Measurements from ENCODE around the gene ZNF784. TPM values are rescaled to one million over a fixed set of nuclear protein-coding genes. Genes with fewer than 3 reads are reported as not detected.

Gene ZNF784
- total and polyA plus RNA-seq, 2 of the 13 experiments (the other 11 are each of a cell fraction or from before 2014, with no cell fraction given), result 4.1 to 4.2 TPM

- TF ChIP-seq LRRFIP1 (CRISPR knock-in tag; conservative IDR thresholded peaks at IDR 0.05) (no peak), SMC3 (IDR thresholded peaks at IDR 0.05; ENCODE audit: low read length) (no peak), ZNF431 (CRISPR knock-in tag; IDR thresholded peaks at IDR 0.05; ENCODE audit: borderline replicate concordance, low read depth) (peak; percentile 85), SNAPC2 (CRISPR knock-in tag; IDR thresholded peaks at IDR 0.05) (no peak), NFKB2 (CRISPR knock-in tag; IDR thresholded peaks at IDR 0.05; ENCODE audit: borderline replicate concordance) (peak; percentile 2; the same call in 1 of the 2 replicates), ZNF557 (CRISPR knock-in tag; IDR thresholded peaks at IDR 0.05) (no peak), ELF3 (CRISPR knock-in tag; IDR thresholded peaks at IDR 0.05) (no peak), KDM5A (IDR thresholded peaks at IDR 0.05; ENCODE audit: borderline replicate concordance, low read length) (peak; percentile 94), ZNF317 (CRISPR knock-in tag; IDR thresholded peaks at IDR 0.05) (no peak), MTA1 (CRISPR knock-in tag; IDR thresholded peaks at IDR 0.05; ENCODE audit: borderline replicate concordance) (no peak)
- TF ChIP-seq, protein P1, sequence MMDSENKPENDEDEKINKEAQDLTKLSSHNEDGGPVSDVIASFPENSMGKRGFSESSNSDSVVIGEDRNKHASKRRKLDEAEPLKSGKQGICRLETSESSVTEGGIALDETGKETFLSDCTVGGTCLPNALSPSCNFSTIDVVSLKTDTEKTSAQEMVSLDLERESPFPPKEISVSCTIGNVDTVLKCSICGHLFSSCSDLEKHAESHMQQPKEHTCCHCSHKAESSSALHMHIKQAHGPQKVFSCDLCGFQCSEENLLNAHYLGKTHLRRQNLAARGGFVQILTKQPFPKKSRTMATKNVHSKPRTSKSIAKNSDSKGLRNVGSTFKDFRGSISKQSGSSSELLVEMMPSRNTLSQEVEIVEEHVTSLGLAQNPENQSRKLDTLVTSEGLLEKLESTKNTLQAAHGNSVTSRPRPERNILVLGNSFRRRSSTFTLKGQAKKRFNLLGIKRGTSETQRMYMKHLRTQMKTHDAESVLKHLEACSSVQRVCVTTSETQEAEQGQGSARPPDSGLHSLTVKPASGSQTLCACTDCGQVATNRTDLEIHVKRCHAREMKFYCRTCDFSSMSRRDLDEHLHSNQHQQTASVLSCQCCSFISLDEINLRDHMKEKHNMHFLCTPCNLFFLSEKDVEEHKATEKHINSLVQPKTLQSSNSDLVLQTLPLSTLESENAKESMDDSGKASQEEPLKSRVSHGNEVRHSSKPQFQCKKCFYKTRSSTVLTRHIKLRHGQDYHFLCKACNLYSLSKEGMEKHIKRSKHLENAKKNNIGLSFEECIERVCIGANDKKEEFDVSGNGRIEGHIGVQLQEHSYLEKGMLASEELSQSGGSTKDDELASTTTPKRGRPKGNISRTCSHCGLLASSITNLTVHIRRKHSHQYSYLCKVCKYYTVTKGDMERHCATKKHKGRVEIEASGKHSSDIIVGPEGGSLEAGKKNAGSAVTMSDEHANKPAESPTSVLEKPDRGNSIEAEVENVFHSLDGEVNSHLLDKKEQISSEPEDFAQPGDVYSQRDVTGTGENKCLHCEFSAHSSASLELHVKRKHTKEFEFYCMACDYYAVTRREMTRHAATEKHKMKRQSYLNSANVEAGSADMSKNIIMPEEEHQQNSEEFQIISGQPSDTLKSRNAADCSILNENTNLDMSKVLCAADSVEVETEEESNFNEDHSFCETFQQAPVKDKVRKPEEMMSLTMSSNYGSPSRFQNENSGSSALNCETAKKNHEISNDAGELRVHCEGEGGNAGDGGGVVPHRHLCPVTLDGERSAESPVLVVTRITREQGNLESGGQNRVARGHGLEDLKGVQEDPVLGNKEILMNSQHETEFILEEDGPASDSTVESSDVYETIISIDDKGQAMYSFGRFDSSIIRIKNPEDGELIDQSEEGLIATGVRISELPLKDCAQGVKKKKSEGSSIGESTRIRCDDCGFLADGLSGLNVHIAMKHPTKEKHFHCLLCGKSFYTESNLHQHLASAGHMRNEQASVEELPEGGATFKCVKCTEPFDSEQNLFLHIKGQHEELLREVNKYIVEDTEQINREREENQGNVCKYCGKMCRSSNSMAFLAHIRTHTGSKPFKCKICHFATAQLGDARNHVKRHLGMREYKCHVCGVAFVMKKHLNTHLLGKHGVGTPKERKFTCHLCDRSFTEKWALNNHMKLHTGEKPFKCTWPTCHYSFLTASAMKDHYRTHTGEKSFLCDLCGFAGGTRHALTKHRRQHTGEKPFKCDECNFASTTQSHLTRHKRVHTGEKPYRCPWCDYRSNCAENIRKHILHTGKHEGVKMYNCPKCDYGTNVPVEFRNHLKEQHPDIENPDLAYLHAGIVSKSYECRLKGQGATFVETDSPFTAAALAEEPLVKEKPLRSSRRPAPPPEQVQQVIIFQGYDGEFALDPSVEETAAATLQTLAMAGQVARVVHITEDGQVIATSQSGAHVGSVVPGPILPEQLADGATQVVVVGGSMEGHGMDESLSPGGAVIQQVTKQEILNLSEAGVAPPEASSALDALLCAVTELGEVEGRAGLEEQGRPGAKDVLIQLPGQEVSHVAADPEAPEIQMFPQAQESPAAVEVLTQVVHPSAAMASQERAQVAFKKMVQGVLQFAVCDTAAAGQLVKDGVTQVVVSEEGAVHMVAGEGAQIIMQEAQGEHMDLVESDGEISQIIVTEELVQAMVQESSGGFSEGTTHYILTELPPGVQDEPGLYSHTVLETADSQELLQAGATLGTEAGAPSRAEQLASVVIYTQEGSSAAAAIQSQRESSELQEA (CRISPR knock-in tag; IDR thresholded peaks at IDR 0.05; ENCODE audit: not compliant biosample characterization), result no peak
- TF ChIP-seq, protein P2, sequence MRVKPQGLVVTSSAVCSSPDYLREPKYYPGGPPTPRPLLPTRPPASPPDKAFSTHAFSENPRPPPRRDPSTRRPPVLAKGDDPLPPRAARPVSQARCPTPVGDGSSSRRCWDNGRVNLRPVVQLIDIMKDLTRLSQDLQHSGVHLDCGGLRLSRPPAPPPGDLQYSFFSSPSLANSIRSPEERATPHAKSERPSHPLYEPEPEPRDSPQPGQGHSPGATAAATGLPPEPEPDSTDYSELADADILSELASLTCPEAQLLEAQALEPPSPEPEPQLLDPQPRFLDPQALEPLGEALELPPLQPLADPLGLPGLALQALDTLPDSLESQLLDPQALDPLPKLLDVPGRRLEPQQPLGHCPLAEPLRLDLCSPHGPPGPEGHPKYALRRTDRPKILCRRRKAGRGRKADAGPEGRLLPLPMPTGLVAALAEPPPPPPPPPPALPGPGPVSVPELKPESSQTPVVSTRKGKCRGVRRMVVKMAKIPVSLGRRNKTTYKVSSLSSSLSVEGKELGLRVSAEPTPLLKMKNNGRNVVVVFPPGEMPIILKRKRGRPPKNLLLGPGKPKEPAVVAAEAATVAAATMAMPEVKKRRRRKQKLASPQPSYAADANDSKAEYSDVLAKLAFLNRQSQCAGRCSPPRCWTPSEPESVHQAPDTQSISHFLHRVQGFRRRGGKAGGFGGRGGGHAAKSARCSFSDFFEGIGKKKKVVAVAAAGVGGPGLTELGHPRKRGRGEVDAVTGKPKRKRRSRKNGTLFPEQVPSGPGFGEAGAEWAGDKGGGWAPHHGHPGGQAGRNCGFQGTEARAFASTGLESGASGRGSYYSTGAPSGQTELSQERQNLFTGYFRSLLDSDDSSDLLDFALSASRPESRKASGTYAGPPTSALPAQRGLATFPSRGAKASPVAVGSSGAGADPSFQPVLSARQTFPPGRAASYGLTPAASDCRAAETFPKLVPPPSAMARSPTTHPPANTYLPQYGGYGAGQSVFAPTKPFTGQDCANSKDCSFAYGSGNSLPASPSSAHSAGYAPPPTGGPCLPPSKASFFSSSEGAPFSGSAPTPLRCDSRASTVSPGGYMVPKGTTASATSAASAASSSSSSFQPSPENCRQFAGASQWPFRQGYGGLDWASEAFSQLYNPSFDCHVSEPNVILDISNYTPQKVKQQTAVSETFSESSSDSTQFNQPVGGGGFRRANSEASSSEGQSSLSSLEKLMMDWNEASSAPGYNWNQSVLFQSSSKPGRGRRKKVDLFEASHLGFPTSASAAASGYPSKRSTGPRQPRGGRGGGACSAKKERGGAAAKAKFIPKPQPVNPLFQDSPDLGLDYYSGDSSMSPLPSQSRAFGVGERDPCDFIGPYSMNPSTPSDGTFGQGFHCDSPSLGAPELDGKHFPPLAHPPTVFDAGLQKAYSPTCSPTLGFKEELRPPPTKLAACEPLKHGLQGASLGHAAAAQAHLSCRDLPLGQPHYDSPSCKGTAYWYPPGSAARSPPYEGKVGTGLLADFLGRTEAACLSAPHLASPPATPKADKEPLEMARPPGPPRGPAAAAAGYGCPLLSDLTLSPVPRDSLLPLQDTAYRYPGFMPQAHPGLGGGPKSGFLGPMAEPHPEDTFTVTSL (CRISPR knock-in tag; IDR thresholded peaks at IDR 0.05; ENCODE audit: borderline replicate concordance), result peak; percentile 41; the same call in 1 of the 2 replicates
Observed at GRCh38 chr19:55640577-55641425, 16.4 kb upstream of the ZNF784 start, which contains the start of gene ZNF580 (continued).

Data from HepG2 (cell line).